ENCODE data around the gene FAM107B.
A peak's percentile ranks its signal among the peaks of the same experiment; 100 is the strongest.

The FAM107B gene

DNA sequence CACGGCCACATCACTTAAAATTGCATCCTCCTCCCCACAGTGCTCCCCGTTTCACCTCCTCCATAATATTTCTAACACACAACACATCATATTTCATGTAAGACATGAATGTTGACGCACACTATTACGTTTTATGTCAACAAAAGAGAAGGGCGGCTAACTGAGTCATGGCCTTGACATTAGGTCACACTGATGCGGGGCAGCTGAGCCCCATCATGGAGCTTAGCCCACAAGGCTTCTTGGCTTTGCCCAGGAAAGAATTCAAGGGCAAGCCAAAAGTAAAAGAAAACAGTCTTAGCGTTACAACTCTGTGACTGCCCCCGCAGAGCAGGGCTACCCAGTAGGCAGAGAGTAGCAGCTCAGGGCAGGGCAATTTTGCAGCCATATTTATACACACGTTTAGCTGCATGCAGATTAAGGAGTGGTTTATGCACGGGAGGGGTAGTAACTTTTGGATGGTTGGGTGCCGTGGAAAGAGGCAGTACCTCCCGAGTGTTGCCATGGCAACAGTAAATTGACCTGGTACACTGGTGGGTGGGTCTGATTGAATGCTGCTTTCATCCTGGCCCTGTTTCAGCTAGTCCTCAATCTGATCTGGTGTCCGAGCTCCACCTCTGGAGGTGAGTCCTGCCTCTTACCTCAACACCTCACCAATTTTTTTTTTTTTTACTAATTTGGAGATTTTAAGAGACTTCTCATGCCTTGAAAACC is 287.8 kb downstream of the FAM107B start:
- CTCF ChIA-PET = interaction anchor here (0.9 to 13.4 kb wide), 5 partner anchors 9 to 418 kb away, joined by 3 to 154 read pairs (median 6); no protein-coding TSS in a partner anchor
- TF ChIP-seq, protein P1, sequence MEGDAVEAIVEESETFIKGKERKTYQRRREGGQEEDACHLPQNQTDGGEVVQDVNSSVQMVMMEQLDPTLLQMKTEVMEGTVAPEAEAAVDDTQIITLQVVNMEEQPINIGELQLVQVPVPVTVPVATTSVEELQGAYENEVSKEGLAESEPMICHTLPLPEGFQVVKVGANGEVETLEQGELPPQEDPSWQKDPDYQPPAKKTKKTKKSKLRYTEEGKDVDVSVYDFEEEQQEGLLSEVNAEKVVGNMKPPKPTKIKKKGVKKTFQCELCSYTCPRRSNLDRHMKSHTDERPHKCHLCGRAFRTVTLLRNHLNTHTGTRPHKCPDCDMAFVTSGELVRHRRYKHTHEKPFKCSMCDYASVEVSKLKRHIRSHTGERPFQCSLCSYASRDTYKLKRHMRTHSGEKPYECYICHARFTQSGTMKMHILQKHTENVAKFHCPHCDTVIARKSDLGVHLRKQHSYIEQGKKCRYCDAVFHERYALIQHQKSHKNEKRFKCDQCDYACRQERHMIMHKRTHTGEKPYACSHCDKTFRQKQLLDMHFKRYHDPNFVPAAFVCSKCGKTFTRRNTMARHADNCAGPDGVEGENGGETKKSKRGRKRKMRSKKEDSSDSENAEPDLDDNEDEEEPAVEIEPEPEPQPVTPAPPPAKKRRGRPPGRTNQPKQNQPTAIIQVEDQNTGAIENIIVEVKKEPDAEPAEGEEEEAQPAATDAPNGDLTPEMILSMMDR (IDR thresholded peaks at IDR 0.05; ENCODE audit: insufficient read depth, low read length, missing control alignments) = no peak

GRCh38 chr10:14485986-14486385 is 288.7 kb downstream of the FAM107B start:
- TF ChIP-seq, protein P1 (IDR thresholded peaks at IDR 0.05; ENCODE audit: insufficient read depth, low read length, missing control alignments) = no peak
- POLR2A ChIA-PET = no interaction called here
- no peak overlapping the region for H3K4me3 ChIP-seq (ENCODE audit: low read depth, low read length)
- CTCF ChIA-PET = interaction anchor here (2.0 to 13.4 kb wide), 3 partner anchors 8 to 288 kb away, joined by 6 to 154 read pairs (median 9); no protein-coding TSS in a partner anchor
- no peak for DNase-seq (ENCODE audit: low read depth, low spot score)

More for the DNA sequence above, 287.8 kb downstream of the FAM107B start:
- H3K4me3 ChIP-seq (ENCODE audit: low read depth, low read length) = no peak overlapping the region
- POLR2A ChIA-PET = no interaction called here
- DNase-seq (ENCODE audit: low read depth, low spot score) = no peak

DNA sequence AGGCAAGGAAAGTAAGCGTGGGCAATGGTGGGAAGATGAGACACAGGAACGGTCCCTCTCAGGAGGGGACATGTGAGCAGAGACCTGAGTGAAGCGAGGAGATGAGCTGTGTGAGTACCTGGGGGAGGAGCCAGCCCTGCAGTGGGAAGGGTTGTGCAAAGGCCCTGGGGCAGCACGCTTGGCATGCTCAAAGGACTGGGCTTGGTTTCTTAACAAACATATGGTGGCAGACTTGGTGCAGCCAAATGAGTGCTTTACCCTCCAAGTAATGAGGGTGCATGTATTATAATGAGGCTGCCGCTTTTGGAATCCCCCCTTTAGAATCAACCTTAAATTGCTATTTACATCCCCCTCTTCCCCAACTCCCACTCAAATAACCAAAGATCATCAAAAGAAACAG is 291.3 kb downstream of the FAM107B start:
- no peak overlapping the region for H3K4me3 ChIP-seq (ENCODE audit: low read depth, low read length)
- POLR2A ChIA-PET = no interaction called here
- CTCF ChIA-PET = interaction anchor here (13.4 kb wide), 1 partner anchor 285 kb away, joined by 154 read pairs; no protein-coding TSS in a partner anchor
- DNase-seq (ENCODE audit: low read depth, low spot score) = no peak
- TF ChIP-seq, protein P1 (IDR thresholded peaks at IDR 0.05; ENCODE audit: insufficient read depth, low read length, missing control alignments) = no peak

DNA sequence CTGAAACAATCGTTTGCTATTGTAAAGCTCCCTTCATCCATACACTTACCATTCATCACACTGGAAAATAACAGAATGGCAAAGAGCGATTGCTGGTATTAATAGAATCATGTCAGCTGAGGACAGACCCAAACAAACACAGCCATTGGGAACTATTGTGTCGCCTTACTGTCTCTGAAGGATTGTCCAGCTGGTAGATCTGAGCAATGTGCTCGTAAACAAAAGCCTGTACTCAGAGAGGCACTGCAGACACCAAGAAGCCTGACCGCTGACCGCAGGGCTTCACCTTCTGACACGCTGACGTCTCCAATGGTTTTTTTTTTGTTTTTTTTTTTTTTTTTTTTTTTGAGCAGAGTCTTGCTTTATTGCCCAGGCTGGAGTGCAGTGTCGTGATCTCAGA is 292.9 kb downstream of the FAM107B start:
- ChIA-PET POLR2A (no interaction called here), CTCF (interaction anchor here (0.9 to 13.4 kb wide), 4 partner anchors 9 to 283 kb away, joined by 3 to 154 read pairs (median 4); no protein-coding TSS in a partner anchor)
- TF ChIP-seq, protein P1 (IDR thresholded peaks at IDR 0.05; ENCODE audit: insufficient read depth, low read length, missing control alignments) = no peak
- H3K4me3 ChIP-seq (ENCODE audit: low read depth, low read length) = no peak overlapping the region
- no peak for DNase-seq (ENCODE audit: low read depth, low spot score)

GRCh38 chr10:14481014-14481413 is 293.7 kb downstream of the FAM107B start:
- ChIA-PET POLR2A (no interaction called here), CTCF (interaction anchor here (0.9 to 13.4 kb wide), 7 partner anchors 10 to 290 kb away, joined by 3 to 154 read pairs (median 3); no protein-coding TSS in a partner anchor)
- H3K4me3 ChIP-seq (ENCODE audit: low read depth, low read length) = no peak overlapping the region
- no peak for DNase-seq (ENCODE audit: low read depth, low spot score)
- TF ChIP-seq, protein P1 (IDR thresholded peaks at IDR 0.05; ENCODE audit: insufficient read depth, low read length, missing control alignments) = no peak

- ChIA-PET CTCF (interaction anchor here (1.1 to 13.4 kb wide), 5 partner anchors 10 to 293 kb away, joined by 3 to 154 read pairs (median 6); no protein-coding TSS in a partner anchor), POLR2A (no interaction called here)
- TF ChIP-seq, protein P1 (IDR thresholded peaks at IDR 0.05; ENCODE audit: insufficient read depth, low read length, missing control alignments) = peak; percentile 61
- peak; percentile 40 for DNase-seq (ENCODE audit: low read depth, low spot score)
- no peak overlapping the region for H3K4me3 ChIP-seq (ENCODE audit: low read depth, low read length)
Measured at GRCh38 chr10:14478604-14479003, 296.1 kb downstream of the FAM107B start.
